B cell (primary cell): ENCODE measurements around the gene H3-3A. TPM values are rescaled to one million over a fixed set of nuclear protein-coding genes. Genes with fewer than 3 reads are reported as not detected.

Source experiments
- ATAC-seq: fragments of 200-7000 bp; cut with Tn5 transposase; one replicate; pipeline ENCODE4 v1.10.0; 2021; ENCODE audit warnings: low read depth, mild to moderate bottlenecking, moderate number of reproducible peaks, moderate library complexity
- CTCF ChIA-PET: fragments of 350-600 bp; sonication (Branson Sonifier 250); formaldehyde crosslinking; loops from one replicate; lab custom pipeline; 2021; ENCODE audit warnings: antibody characterized with exemption, inconsistent platforms; lab: Charles Lee
- POLR2A ChIA-PET: fragments of 350-600 bp; sonication (Branson Sonifier 250); formaldehyde crosslinking; loops from one replicate; lab custom pipeline; 2021; ENCODE audit warnings: antibody characterized with exemption; lab: Charles Lee
- DNase-seq: peaks from one replicate; pipeline ENCODE4 v3.0.0; 2013
- H2AFZ ChIP-seq: 2 replicates; pipeline ENCODE4 v1.6.1; 2012; ENCODE audit warnings: mild to moderate bottlenecking, low read depth, low read length; ENCODE audit not compliant: insufficient read depth, poor library complexity, severe bottlenecking
- H3K27ac ChIP-seq, 2 donors: 1 replicate in 1 of 2; 2 replicates in 1 of 2; pipeline ENCODE4 v1.5.1; 2012 to 2013; ENCODE audit warnings: low read length in 2 of 2, mild to moderate bottlenecking in 2 of 2, moderate library complexity in 1 of 2
- H3K27me3 ChIP-seq, 4 experiments: fragments of 200-600 bp in 1 of 4; sonication (generic) in 1 of 4; replicated peaks in 1 of 4; 1 replicate in 2 of 4; 2 replicates in 2 of 4; pipeline versions ENCODE4 v1.6.1 to v1.7.0; 2013 to 2016; ENCODE audit warnings: low read length in 3 of 4, mild to moderate bottlenecking in 2 of 4, mixed read lengths in 1 of 4, moderate library complexity in 1 of 4; ENCODE audit not compliant: insufficient read depth in 4 of 4, control insufficient read depth in 3 of 4; ENCODE audit errors: control extremely low read depth in 1 of 4
- H3K36me3 ChIP-seq, 2 experiments: replicated peaks in 1 of 2; 1 replicate in 1 of 2; 2 replicates in 1 of 2; pipeline versions ENCODE4 v1.6.1 to v1.7.1; 2013; ENCODE audit warnings: low read length in 1 of 2; ENCODE audit not compliant: insufficient read depth in 2 of 2, control insufficient read depth in 1 of 2; ENCODE audit errors: control extremely low read depth in 1 of 2, extremely low read depth in 1 of 2
- H3K4me1 ChIP-seq, 2 donors: fragments of 200-600 bp in 1 of 2; sonication (generic) in 1 of 2; 1 replicate in 1 of 2; 2 replicates in 1 of 2; pipeline versions ENCODE4 v1.5.1 to v1.6.1; 2013 to 2017; ENCODE audit warnings: low read length in 2 of 2; ENCODE audit not compliant: control insufficient read depth in 2 of 2, insufficient read depth in 2 of 2
- H3K4me2 ChIP-seq: replicated peaks from 2 replicates; pipeline ENCODE3; 2012; ENCODE audit warnings: mild to moderate bottlenecking, low read depth, low read length; ENCODE audit not compliant: poor library complexity, severe bottlenecking
- H3K4me3 ChIP-seq, 5 experiments: fragments of 200-600 bp in 1 of 5; sonication (generic) in 1 of 5; 1 replicate in 3 of 5; 2 replicates in 2 of 5; pipeline versions ENCODE4 v1.5.1 to v1.7.0; 2011 to 2016; ENCODE audit warnings: low read length in 4 of 5, mild to moderate bottlenecking in 4 of 5, low read depth in 2 of 5, control low read depth in 1 of 5, moderate library complexity in 1 of 5; ENCODE audit not compliant: insufficient read depth in 1 of 5; ENCODE audit errors: control extremely low read depth in 1 of 5, extremely low read depth in 1 of 5
- H3K79me2 ChIP-seq: fragments of 200-600 bp; sonication (generic); one replicate; pipeline ENCODE4 v1.6.0; 2016; ENCODE audit warnings: low read length; ENCODE audit not compliant: control insufficient read depth, insufficient read depth
- H3K9ac ChIP-seq: fragments of 200-600 bp; sonication (generic); 2 replicates; pipeline ENCODE4 v1.6.1; 2017; ENCODE audit warnings: mild to moderate bottlenecking, low read length, moderate library complexity
- H3K9me3 ChIP-seq, 3 donors: one replicate each; pipeline versions ENCODE4 v1.6.1 to v1.7.1; 2013; ENCODE audit warnings: low read length in 2 of 3; ENCODE audit not compliant: control insufficient read depth in 2 of 3, insufficient read depth in 1 of 3; ENCODE audit errors: control extremely low read depth in 1 of 3
- H4K20me1 ChIP-seq: 2 replicates; pipeline ENCODE4 v1.6.0; 2012; ENCODE audit warnings: mild to moderate bottlenecking, low read length; ENCODE audit not compliant: insufficient read depth, control insufficient read depth, poor library complexity, severe bottlenecking
- H3K27ac Mint-ChIP-seq: one replicate; pipeline ENCODE4 v1.8.0; 2021; ENCODE audit warnings: mixed read lengths
- H3K27me3 Mint-ChIP-seq: one replicate; pipeline ENCODE4 v1.8.0; 2021; ENCODE audit warnings: mixed read lengths
- H3K4me1 Mint-ChIP-seq: one replicate; pipeline ENCODE4 v1.8.0; 2021; ENCODE audit warnings: mixed read lengths
- H3K4me3 Mint-ChIP-seq: one replicate; pipeline ENCODE4 v1.8.0; 2021; ENCODE audit warnings: mixed read lengths
- H3K9me3 Mint-ChIP-seq: one replicate; pipeline ENCODE4 v1.8.0; 2022; ENCODE audit warnings: mixed read lengths; ENCODE audit not compliant: insufficient read depth
- CTCF ChIP-seq: fragments of 200-600 bp; IDR thresholded peaks from one replicate; pipeline ENCODE4 v1.8.0; 2022; ENCODE audit warnings: antibody characterized with exemption, mild to moderate bottlenecking
- EZH2 ChIP-seq: IDR thresholded peaks from 2 replicates; pipeline ENCODE4 v1.6.1; 2012; ENCODE audit warnings: borderline replicate concordance, low read depth, mild to moderate bottlenecking, moderate library complexity, low read length; ENCODE audit not compliant: insufficient read depth, poor library complexity, severe bottlenecking
- WGBS: methylation state at CpG from one replicate; pipeline ENCODE4 v1.1.5; 2013; ENCODE audit warnings: missing lambda C conversion rate; ENCODE audit not compliant: insufficient coverage; 5-methylcytosine and 5-hydroxymethylcytosine counted together
- intact Hi-C: fragments of 100-400 bp; cut with micrococcal nuclease; formaldehyde crosslinking; loops from one replicate; pipeline ENCODE4 v1.10.0; 2022
- polyA plus RNA-seq: library from polyadenylated mRNA; depleted of rRNA; stranded (reverse); fragments of >200 nt; gene quantifications from 2 replicates; pipeline ENCODE4 v1.2.3, GENCODE V29; 2012
- total RNA-seq, 2 donors: library from RNA; stranded (reverse); fragments of 120-200 nt in 1 of 2; gene quantifications; 1 replicate in 1 of 2; 2 replicates in 1 of 2; pipeline versions ENCODE4 v1.2.3 to v1.2.4, GENCODE V29; 2013 to 2022

H3-3A gene
- total and polyA plus RNA-seq, 2 donors (not counting 1 experiment from before 2014, with no cell fraction given): 349 to 561 TPM

DNA sequence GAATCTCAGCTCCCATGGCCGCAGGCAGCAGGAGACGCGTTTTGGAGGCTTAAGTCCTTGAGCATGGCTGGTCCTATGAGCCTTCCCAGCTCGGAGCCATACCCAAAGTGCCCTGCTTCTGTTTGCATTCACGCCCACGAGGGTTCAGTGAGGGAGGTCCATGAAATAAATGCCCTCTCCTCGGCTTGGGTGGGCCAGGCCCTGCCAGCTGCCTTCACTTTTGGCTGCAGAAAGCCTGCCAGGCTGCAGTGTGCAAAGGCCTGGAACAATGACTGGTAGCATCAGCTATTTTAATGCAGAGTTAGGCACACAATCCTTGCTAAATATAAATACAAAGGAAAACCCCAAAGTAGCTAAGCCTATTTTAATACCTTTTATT is 49.4 kb downstream of the H3-3A start:
- WGBS: 62% methylated on average over 7 of the region's 7 CpGs
- no peak for ATAC-seq
- Histone ChIP-seq H4K20me1 (no peaks in the 10 kb centered on the region), H3K36me3 (no peaks in the 10 kb centered on the region), H3K4me3 (peak overlapping the region in 1 of 5 experiments; percentile 85), H3K4me1 (peaks cover 36 to 44% of the 10 kb centered on the region in 2 donors), H3K4me2 (peak overlapping the region; percentile 77), H3K27ac (peak overlapping the region; percentile 96 to 99), H3K9me3 (no peaks in the 10 kb centered on the region), H3K27me3 (no peaks in the 10 kb centered on the region), H3K9ac (no peak overlapping the region), H3K79me2 (no peaks in the 10 kb centered on the region), H2AFZ (no peak overlapping the region)
- H3K9me3 Mint-ChIP-seq: no peaks in the 10 kb centered on the region
- TF ChIP-seq CTCF (no peak), EZH2 (no peak)
- peak overlapping the region; percentile 96 for H3K4me3 Mint-ChIP-seq
- H3K27me3 Mint-ChIP-seq: no peaks in the 10 kb centered on the region
- ChIA-PET POLR2A (interaction anchor here (0.9 to 5.6 kb wide), 8 partner anchors 8 to 112 kb away, joined by 3 to 47 read pairs (median 18); partner anchors contain the start of gene SDE2), CTCF (interaction anchor here (1.0 to 7.2 kb wide), 11 partner anchors 8 to 221 kb away, joined by 3 to 107 read pairs (median 7); partner anchors contain the start of gene SDE2)
- intact Hi-C loops: loop anchor here (2.0 to 5.0 kb wide), 2 partner anchors 15 to 195 kb away; partner anchors contain the start of gene LIN9
- no peak for DNase-seq
- peak overlapping the region; percentile 96 for H3K27ac Mint-ChIP-seq
- H3K4me1 Mint-ChIP-seq: peaks cover 45% of the 10 kb centered on the region

DNA sequence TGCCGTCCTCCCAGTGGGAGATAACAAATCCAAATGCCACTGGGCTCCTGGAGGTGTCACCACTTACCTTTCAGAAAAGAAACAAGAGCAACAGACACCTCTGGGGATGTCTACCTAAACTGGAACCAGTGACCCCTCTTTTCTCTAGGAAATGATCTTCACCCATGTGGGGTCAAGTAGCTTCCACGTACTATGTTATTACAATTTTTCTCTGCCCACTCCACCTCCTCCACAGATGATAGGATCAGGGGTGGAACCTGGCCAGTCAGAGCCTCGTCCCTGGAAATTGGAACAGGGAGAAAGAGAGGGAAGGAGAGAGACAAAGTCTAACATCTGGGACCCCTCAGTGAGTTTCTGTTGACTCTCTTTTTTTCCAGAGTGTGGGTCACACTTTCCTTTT is 50.1 kb downstream of the H3-3A start:
- Mint-ChIP-seq H3K4me3 (peak overlapping the region; percentile 77), H3K27me3 (no peaks in the 10 kb centered on the region), H3K9me3 (no peaks in the 10 kb centered on the region), H3K4me1 (peaks cover 45% of the 10 kb centered on the region), H3K27ac (peak overlapping the region; percentile 96)
- no peak overlapping the region for H3K4me3 ChIP-seq
- H4K20me1 ChIP-seq: no peaks in the 10 kb centered on the region
- H3K79me2 ChIP-seq: no peaks in the 10 kb centered on the region
- ATAC-seq (no peak), DNase-seq (no peak)
- no peak overlapping the region for H3K9ac ChIP-seq
- H2AFZ ChIP-seq: no peak overlapping the region
- TF ChIP-seq CTCF (no peak), EZH2 (no peak)
- H3K27ac ChIP-seq: peak overlapping the region; percentile 96 to 99
- POLR2A ChIA-PET: interaction anchor here (0.9 to 5.6 kb wide), 4 partner anchors 10 to 48 kb away, joined by 3 to 47 read pairs (median 21); no protein-coding TSS in a partner anchor
- intact Hi-C loops: loop anchor here (5.0 kb wide), 1 partner anchor 195 kb away; the partner anchor contains the start of gene LIN9
- H3K4me1 ChIP-seq: peaks cover 34 to 42% of the 10 kb centered on the region in 2 donors
- no peaks in the 10 kb centered on the region for H3K9me3 ChIP-seq
- 100% methylated on average over 1 of the region's 3 CpGs for WGBS
- H3K27me3 ChIP-seq: no peaks in the 10 kb centered on the region
- CTCF ChIA-PET: interaction anchor here (1.0 to 7.2 kb wide), 6 partner anchors 7 to 122 kb away, joined by 3 to 107 read pairs (median 33); no protein-coding TSS in a partner anchor
- no peaks in the 10 kb centered on the region for H3K36me3 ChIP-seq
- peak overlapping the region; percentile 77 for H3K4me2 ChIP-seq
